Vagina (tissue), 2 donors: Measurements from ENCODE around the gene UCMA.

Experiments used
- CTCF ChIP-seq, 3 experiments: fragments of 450-650 bp in 2 of 3; fragments of 200-600 bp in 1 of 3; sonication (generic) in 1 of 3; IDR thresholded peaks; one replicate each; pipeline ENCODE4 v1.5.1; 2017 to 2019; ENCODE audit warnings: antibody characterized with exemption in 3 of 3, mild to moderate bottlenecking in 2 of 3, moderate library complexity in 2 of 3
- POLR2A ChIP-seq, 2 donors: fragments of 450-650 bp; IDR thresholded peaks; one replicate each; pipeline ENCODE4 v1.6.1; 2017; ENCODE audit warnings: antibody characterized with exemption in 2 of 2, mild to moderate bottlenecking in 2 of 2, moderate library complexity in 2 of 2
- POLR2AphosphoS5 ChIP-seq, 2 donors: sonication (generic); formaldehyde crosslinking; IDR thresholded peaks; one replicate each; pipeline ENCODE4 v1.9.0; 2017; ENCODE audit warnings: antibody characterized with exemption in 2 of 2, mild to moderate bottlenecking in 2 of 2, low read depth in 1 of 2; ENCODE audit not compliant: insufficient read depth in 1 of 2

GRCh38 chr10:13189961-13190360 lies 44.2 kb downstream of the UCMA start:
- TF ChIP-seq CTCF (IDR thresholded peaks at IDR 0.05) (no peak), POLR2AphosphoS5 (IDR thresholded peaks at IDR 0.05; ENCODE audit: insufficient read depth in 1 of 2, low read depth in 1 of 2) (no peak), POLR2A (IDR thresholded peaks at IDR 0.05) (no peak)
